Middle frontal gyrus (tissue), 1 donor: ENCODE results near the gene CTNNAL1.
"Not testable (repeated sequence)": the region's sequence is repeated elsewhere in the genome, so short reads cannot be mapped to it uniquely, and the experiment has no call there.

ENCODE experiments used
- DNase-seq: peaks from one replicate; pipeline ENCODE4 v3.0.0-alpha.2; 2015; ENCODE audit warnings: low spot score; ENCODE audit errors: extremely low spot score

Gene CTNNAL1

DNA sequence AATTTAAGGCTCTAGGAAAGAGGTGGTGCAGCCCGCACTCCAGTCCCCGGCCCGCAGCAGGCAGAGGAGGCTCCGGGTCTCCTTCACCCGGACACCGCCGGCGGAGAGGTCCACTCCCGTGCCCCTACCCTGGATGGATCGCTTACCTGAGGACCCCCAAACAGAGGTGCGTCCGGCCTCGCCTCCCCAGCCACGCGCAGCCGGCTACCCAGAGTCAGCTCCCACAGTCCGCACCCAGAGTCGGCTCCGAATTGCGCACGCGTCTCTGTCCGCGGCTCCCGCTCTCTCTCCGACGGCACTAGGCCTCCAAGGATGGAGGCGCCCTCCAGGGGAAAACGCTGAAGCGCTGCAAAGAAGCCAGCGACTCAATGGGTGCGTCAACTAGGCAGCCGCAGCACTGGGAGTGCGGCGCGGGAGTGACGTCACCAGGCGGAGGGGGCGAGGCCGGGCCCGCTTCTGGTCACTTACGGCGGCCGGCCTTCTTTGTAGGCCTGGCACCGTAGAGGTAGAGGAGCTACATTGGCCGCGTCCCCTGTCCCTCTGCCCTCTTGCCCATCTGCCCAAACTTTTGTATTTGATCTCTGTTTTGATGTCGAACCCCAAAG is 79.5 kb downstream of the CTNNAL1 start, which contains the start of gene ELP1:
TSS of gene ELP1 (minus strand) at position 407 of the 605 bp plus-strand sequence. CDS start 2,978 bp downstream, outside the sequence.
- peak; percentile 91 for DNase-seq

DNA sequence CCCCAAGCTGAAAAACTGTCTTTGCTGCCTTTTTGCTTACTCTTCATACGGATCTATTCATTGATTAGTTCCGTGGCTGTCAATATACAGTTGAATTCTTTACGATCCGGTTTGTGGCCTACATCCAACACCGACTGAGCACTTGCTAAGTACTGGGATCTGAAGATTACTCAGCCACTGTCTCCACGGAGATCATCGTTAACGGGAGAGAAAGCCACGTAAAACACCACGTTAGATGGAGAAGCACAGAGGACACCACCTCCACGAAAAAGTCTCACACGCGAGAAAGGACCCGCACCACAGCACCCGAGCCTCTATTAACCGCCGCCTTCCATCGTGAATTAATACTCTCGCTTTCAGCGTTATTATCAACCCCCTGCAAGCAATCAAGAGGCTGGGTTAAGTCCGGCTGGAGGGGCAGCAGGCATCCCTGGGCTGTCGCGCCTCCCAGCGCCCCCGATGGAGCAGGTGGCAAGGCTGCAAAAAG is 80.0 kb downstream of the CTNNAL1 start:
- DNase-seq: no peak

- no peak for DNase-seq
Observed at GRCh38 chr9:108928386-108928785, 84.9 kb downstream of the CTNNAL1 start.

GRCh38 chr9:108924466-108924865 is 88.8 kb downstream of the CTNNAL1 start:
- no peak for DNase-seq

DNA sequence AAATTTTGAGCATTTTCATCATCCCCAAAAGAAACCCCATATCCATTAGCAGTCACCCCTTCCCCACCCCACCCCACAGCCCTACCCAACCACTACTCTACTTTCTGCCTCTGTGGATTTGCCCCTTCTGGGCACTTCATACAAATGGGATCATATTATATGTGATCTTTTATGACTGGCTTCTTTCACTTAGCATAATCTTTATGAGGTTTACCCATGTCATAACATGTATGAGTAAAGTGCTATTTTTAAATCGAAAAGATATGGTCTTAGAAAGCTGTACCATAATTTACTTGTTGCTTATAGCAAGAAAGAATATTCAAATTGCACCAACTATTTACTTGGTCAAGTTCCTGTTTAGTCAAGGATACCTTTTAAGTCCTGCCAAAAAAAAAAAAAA is 92.1 kb downstream of the CTNNAL1 start:
- DNase-seq: no peak

DNA sequence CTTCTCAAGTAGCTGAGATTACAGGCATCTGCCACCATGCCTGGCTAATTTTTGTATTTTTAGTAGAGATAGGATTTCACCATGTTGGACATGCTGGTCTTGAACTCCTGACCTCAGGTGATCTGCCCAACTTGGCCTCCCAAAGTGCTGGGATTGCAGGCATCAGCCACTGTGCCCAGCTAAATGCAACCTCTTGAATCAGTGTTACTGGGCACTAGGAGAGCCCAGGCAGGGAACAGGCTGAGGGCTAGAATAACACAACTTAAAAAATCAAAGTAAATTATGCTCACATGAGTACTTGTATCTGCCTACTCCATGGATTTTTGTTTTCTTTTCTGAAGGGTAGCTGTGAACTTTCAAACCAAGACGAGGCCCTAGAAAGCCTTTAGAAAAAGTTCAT is 92.9 kb downstream of the CTNNAL1 start:
- not testable (repeated sequence) for DNase-seq

DNA sequence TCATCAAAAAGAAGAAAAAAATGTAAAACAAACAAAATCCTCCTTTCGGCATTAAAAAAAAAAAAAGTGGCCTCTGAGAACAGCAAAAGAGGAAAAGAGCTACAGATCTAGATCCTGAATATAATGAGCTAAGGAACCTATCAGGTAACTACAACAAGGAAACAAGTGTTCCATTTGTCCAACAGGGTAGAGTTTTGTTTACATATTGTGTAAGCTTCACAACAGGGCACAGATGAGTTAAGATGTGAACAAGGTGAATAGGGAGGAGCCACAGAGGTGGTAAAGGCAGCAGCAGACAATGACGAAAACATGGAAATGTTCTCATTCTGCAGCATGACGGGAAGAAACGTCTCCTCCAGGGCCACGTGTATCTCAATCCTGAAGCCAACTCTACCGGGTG is 93.8 kb downstream of the CTNNAL1 start:
- no peak for DNase-seq

GRCh38 chr9:108913391-108913790 is 99.9 kb downstream of the CTNNAL1 start:
- DNase-seq: no peak

- no peak for DNase-seq
Observed at GRCh38 chr9:108911820-108912219, 101.5 kb downstream of the CTNNAL1 start.

DNA sequence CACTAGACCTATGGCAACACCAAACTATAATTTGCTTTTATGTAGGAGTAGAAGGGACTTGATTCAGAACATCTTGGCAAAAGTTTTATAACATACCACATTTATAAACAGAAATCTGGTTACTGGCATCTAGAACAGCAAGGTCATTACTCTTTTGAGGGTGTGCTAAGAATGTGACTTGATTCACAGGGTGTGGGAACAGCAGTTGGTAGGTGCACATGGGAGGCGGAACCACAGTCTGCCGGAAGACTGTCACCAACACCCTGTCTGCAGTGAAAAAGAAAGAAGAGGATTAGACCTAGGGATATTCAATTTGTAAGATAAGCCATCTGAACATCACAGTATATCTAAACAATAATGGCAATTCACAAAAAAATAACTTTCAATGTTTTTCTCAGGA is 102.4 kb downstream of the CTNNAL1 start:
- no peak for DNase-seq

GRCh38 chr9:108910402-108910801 is 102.9 kb downstream of the CTNNAL1 start:
- DNase-seq: no peak

DNA sequence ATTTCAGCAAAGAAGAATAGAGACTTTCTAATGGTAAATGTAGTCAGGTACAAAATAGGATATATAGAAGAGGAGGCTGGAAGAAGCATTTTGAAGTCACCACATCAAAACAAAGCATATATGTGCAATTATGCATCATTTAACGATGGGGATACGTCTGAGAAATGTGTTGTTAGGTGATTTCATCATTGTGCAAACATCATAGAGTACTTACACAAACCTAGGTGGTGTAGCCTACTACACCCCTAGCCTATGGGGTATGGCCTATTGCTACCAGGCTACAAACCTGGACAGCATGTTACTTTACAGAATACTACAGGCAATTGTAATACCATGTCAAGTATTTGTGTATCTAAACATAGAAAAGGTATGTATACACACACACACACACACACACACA is 107.8 kb downstream of the CTNNAL1 start:
- no peak for DNase-seq

DNA sequence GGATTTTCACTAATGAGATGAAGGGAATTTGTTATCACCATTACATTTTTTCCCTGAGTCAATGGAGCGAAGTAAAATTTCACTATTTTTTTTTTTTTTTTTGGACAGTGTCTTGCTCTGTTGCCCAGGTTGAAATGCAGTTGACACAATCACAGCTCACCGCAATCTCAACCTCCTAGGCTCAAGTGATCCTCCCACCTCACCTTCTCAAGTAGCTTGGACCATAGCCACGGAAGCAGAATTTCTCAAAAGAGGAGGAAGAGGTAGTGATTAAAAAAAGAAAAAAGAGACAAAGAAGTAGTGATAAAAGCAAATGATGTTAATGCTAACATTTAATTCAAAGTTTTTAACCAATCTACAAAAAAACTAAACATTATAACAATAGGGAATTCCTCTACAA is 109.1 kb downstream of the CTNNAL1 start:
- no peak for DNase-seq

- no peak for DNase-seq
Observed at GRCh38 chr9:108903420-108904103, 109.7 kb downstream of the CTNNAL1 start.

DNA sequence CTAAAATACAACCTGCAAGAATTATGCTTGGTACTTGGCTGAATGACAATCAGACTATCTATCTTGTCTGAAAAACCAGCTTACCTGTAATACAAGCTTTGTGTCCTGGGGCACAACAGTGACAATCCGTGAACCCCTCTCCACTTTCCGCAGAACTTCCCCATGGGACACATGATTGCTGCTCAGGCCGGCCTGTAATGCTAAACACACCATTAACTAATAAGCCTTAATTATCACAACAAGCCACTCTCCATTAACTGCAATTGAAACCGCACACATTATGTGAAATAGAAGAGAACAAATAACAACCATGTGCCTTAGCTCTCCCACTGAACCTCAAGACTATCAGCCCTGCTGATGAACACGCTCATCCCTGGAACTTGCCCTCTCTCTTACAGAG is 113.1 kb downstream of the CTNNAL1 start:
- no peak for DNase-seq

GRCh38 chr9:108899023-108899695 is 114.1 kb downstream of the CTNNAL1 start:
- DNase-seq: not testable (repeated sequence)

DNA sequence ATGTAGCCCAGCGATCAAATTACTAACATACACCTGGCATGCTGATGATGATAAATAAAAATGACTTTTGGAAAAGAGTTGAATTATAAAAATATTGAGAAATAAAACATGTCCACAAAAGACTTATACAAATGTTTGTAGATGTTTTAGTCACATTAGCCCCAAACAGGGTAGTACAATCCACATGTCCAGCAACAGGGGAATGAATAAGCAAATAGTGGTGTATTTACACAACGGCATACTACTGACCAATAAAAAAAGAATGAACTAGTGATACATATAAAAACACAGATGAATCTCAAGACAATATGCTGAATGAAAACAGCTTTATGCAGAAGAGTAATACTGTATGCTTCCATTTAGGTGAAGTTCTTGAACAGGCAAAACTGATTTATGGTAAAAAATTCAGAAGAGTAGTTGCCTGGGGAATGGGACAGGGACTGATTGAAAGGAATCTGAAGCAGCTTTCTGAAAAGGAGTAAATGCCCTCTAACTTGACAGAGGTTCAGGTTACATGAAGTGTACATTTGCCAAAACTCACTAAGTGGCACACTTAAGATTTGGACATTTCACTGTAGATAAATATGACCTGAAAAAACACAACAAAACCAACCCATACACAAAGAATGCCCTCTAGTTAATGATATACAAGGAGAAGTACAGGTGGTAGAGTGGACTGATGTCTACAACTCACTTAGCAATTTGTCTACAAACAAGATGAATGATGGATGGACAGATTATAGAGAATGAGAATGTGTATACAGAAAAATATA is 115.8 kb downstream of the CTNNAL1 start:
- no peak for DNase-seq

GRCh38 chr9:108894225-108894997 is 118.9 kb downstream of the CTNNAL1 start:
- no peak for DNase-seq
